Gastrocnemius medialis (tissue), 4 donors: ENCODE results near the gene DNASE1L2. TPM values are rescaled to one million over a fixed set of nuclear protein-coding genes. Genes with fewer than 3 reads are reported as not detected.

Experiments used
- ATAC-seq, 2 donors: fragments of 150-250 bp; one replicate each; pipeline ENCODE4 v1.9.1; 2016
- DNase-seq, 2 donors: peaks; one replicate each; pipeline ENCODE4 v3.0.0-alpha.2; 2019
- H3K27ac ChIP-seq, 4 donors: fragments of 200-600 bp; sonication (generic); 1 replicate in 1 of 4; 2 replicates in 3 of 4; pipeline ENCODE4 v1.5.1; 2016 to 2018; ENCODE audit warnings: mild to moderate bottlenecking in 2 of 4, moderate library complexity in 1 of 4
- H3K27me3 ChIP-seq, 3 donors: fragments of 200-600 bp; sonication (generic) in 2 of 3; 1 replicate in 1 of 3; 2 replicates in 2 of 3; pipeline versions ENCODE4 v1.5.1 to v1.6.0; 2016 to 2019; ENCODE audit warnings: mild to moderate bottlenecking in 1 of 3, moderate library complexity in 1 of 3
- H3K36me3 ChIP-seq, 2 donors: fragments of 200-600 bp; sonication (generic) in 1 of 2; one replicate each; pipeline ENCODE4 v1.5.1; 2017 to 2018
- H3K4me1 ChIP-seq, 2 donors: fragments of 200-600 bp; sonication (generic) in 1 of 2; one replicate each; pipeline ENCODE4 v1.5.1; 2016 to 2017; ENCODE audit warnings: mild to moderate bottlenecking in 2 of 2
- H3K4me3 ChIP-seq, 4 donors: fragments of 200-600 bp; sonication (generic) in 3 of 4; 1 replicate in 1 of 4; 2 replicates in 3 of 4; pipeline ENCODE4 v1.5.1; 2016 to 2019; ENCODE audit warnings: mild to moderate bottlenecking in 2 of 4
- H3K9me3 ChIP-seq, 3 donors: fragments of 200-600 bp; sonication (generic) in 2 of 3; 1 replicate in 1 of 3; 2 replicates in 2 of 3; pipeline ENCODE4 v1.5.1; 2016 to 2019
- CTCF ChIP-seq, 5 experiments: fragments of 450-650 bp in 3 of 5; fragments of 200-600 bp in 2 of 5; sonication (generic) in 2 of 5; IDR thresholded peaks in 4 of 5; conservative IDR thresholded peaks in 1 of 5; 1 replicate in 4 of 5; 2 replicates in 1 of 5; pipeline ENCODE4 v1.5.1; 2016 to 2019; ENCODE audit warnings: antibody characterized with exemption in 5 of 5, mild to moderate bottlenecking in 3 of 5, moderate library complexity in 3 of 5
- POLR2A ChIP-seq, 2 donors: fragments of 450-650 bp; IDR thresholded peaks; one replicate each; pipeline ENCODE4 v1.6.1; 2017; ENCODE audit warnings: antibody characterized with exemption in 2 of 2, mild to moderate bottlenecking in 2 of 2, moderate library complexity in 2 of 2
- in situ Hi-C, 4 donors: fragments of 200-750 bp; cut with MboI; loops; one replicate each; pipeline versions ENCODE4 v1.15.0 to v1.8.0; 2017; ENCODE audit warnings: low sequenced_read_pairs in 4 of 4
- intact Hi-C: fragments of 100-400 bp; cut with DNase I; formaldehyde crosslinking; loops from one replicate; pipeline ENCODE4 v1.15.1; 2023; ENCODE audit warnings: low total_unique reads
- total RNA-seq, 4 donors: library from RNA; depleted of rRNA; stranded (reverse); fragments of >200 nt; gene quantifications; one replicate each; pipeline versions ENCODE4 v1.1.0 to v1.2.3, GENCODE V29; 2016

Gene DNASE1L2
- total RNA-seq, 4 donors from 2014 or later = 0.69 to 2.1 TPM; not detected in 2

GRCh38 chr16:2207872-2208271, 28.4 kb upstream of the DNASE1L2 start:
- intact Hi-C loops (no loop called here), in situ Hi-C loops (no loop called here)
- TF ChIP-seq POLR2A (IDR thresholded peaks at IDR 0.05) (no peak), CTCF (IDR thresholded peaks at IDR 0.05 in 4 of 5, conservative IDR thresholded peaks at IDR 0.05 in 1 of 5) (no peak)
- ATAC-seq (no peak), DNase-seq (no peak)
- H3K4me3 ChIP-seq = no peak overlapping the region
- H3K27ac ChIP-seq = no peak overlapping the region
- peaks cover 0 to 35% of the 10 kb centered on the region in 2 donors for H3K36me3 ChIP-seq
- H3K4me1 ChIP-seq = peaks cover 44 to 45% of the 10 kb centered on the region in 2 donors
- H3K27me3 ChIP-seq = no peaks in the 10 kb centered on the region
- no peaks in the 10 kb centered on the region for H3K9me3 ChIP-seq

- peaks cover 48% of the 10 kb centered on the region in 2 donors for H3K4me1 ChIP-seq
Observed at GRCh38 chr16:2208308-2208707, 27.9 kb upstream of the DNASE1L2 start.

GRCh38 chr16:2208772-2209171, 27.5 kb upstream of the DNASE1L2 start:
- Histone ChIP-seq H3K36me3 (peaks cover 0 to 35% of the 10 kb centered on the region in 2 donors), H3K9me3 (no peaks in the 10 kb centered on the region), H3K4me1 (peaks cover 53% of the 10 kb centered on the region in 2 donors), H3K27ac (peak overlapping the region in 1 of 4 donors; percentile 91), H3K4me3 (no peak overlapping the region), H3K27me3 (no peaks in the 10 kb centered on the region)
- in situ Hi-C loops (no loop called here), intact Hi-C loops (no loop called here)
- ATAC-seq = no peak
- TF ChIP-seq CTCF (IDR thresholded peaks at IDR 0.05 in 4 of 5, conservative IDR thresholded peaks at IDR 0.05 in 1 of 5) (no peak), POLR2A (IDR thresholded peaks at IDR 0.05) (no peak)
- no peak for DNase-seq

More at GRCh38 chr16:2208308-2208707, 27.9 kb upstream of the DNASE1L2 start:
- H3K36me3 ChIP-seq = peaks cover 0 to 35% of the 10 kb centered on the region in 2 donors
- no peak overlapping the region for H3K27ac ChIP-seq
- in situ Hi-C loops = no loop called here
- TF ChIP-seq CTCF (IDR thresholded peaks at IDR 0.05 in 4 of 5, conservative IDR thresholded peaks at IDR 0.05 in 1 of 5) (no peak), POLR2A (IDR thresholded peaks at IDR 0.05) (no peak)
- no peak for ATAC-seq
- DNase-seq = no peak
- no peak overlapping the region for H3K4me3 ChIP-seq
- intact Hi-C loops = no loop called here
- H3K27me3 ChIP-seq = no peaks in the 10 kb centered on the region
- no peaks in the 10 kb centered on the region for H3K9me3 ChIP-seq

GRCh38 chr16:2209258-2210008, 26.8 kb upstream of the DNASE1L2 start:
- H3K27ac ChIP-seq = peak overlapping the region in 2 of 4 donors; percentile 91
- in situ Hi-C loops = no loop called here
- ATAC-seq = no peak

More at GRCh38 chr16:2209258-2210008, 26.8 kb upstream of the DNASE1L2 start:
- no peak for TF ChIP-seq CTCF (IDR thresholded peaks at IDR 0.05 in 4 of 5, conservative IDR thresholded peaks at IDR 0.05 in 1 of 5)
- no peak for TF ChIP-seq POLR2A (IDR thresholded peaks at IDR 0.05)
- H3K36me3 ChIP-seq = peaks cover 0 to 35% of the 10 kb centered on the region in 2 donors
- no peaks in the 10 kb centered on the region for H3K9me3 ChIP-seq
- no peak for DNase-seq
- intact Hi-C loops = loop anchor here (10.0 kb wide), 1 partner anchor 435 kb away; the partner anchor contains the start of genes EME2, MRPS34 and NME3
- H3K27me3 ChIP-seq = no peaks in the 10 kb centered on the region
- H3K4me3 ChIP-seq = no peak overlapping the region
- peaks cover 53 to 56% of the 10 kb centered on the region in 2 donors for H3K4me1 ChIP-seq
